GM13977 (cell line): Measurements from ENCODE around the gene SRSF7.
"Not testable (repeated sequence)": the region's sequence is repeated elsewhere in the genome, so short reads cannot be mapped to it uniquely, and the experiment has no call there.

Experiments
- DNase-seq: peaks from one replicate; pipeline ENCODE4 v3.0.0; 2012; ENCODE audit warnings: low spot score
- CTCF ChIP-seq: IDR thresholded peaks from 2 replicates; pipeline ENCODE4 v1.5.1; 2012; ENCODE audit warnings: mild to moderate bottlenecking, control low read depth; ENCODE audit not compliant: insufficient read depth; ENCODE audit errors: extremely low read depth, missing control alignments
- in situ Hi-C: fragments of 300-500 bp; cut with MboI; formaldehyde crosslinking; loops from one replicate; pipeline ENCODE4 v1.12.0; 2022; ENCODE audit warnings: low sequenced_read_pairs, low pct_unique_long_range_greater_than_20kb, mixed read lengths, inconsistent platforms; ENCODE audit not compliant: unreplicated experiment

The SRSF7 gene

GRCh38 chr2:38722271-38723061 lies 28.7 kb downstream of the SRSF7 start:
- DNase-seq, result peak; percentile 43
- in situ Hi-C loops, result no loop called here
- TF ChIP-seq CTCF, result peak; percentile 27

GRCh38 chr2:38720613-38721241 lies 30.4 kb downstream of the SRSF7 start:
- in situ Hi-C loops, result no loop called here
- TF ChIP-seq CTCF, result no peak
- DNase-seq, result no peak

GRCh38 chr2:38719706-38720105 lies 31.5 kb downstream of the SRSF7 start:
- in situ Hi-C loops, result no loop called here
- no peak for TF ChIP-seq CTCF
- no peak for DNase-seq

- in situ Hi-C loops, result no loop called here
- DNase-seq, result no peak
- no peak for TF ChIP-seq CTCF
Measured at GRCh38 chr2:38718601-38719000, 32.6 kb downstream of the SRSF7 start.

- DNase-seq, result no peak
- in situ Hi-C loops, result no loop called here
- no peak for TF ChIP-seq CTCF
Measured at GRCh38 chr2:38716185-38716584, 35.0 kb downstream of the SRSF7 start.

GRCh38 chr2:38714941-38715340 lies 36.2 kb downstream of the SRSF7 start:
- DNase-seq, in situ Hi-C loops: not testable (repeated sequence)

- DNase-seq, result no peak
- TF ChIP-seq CTCF, result no peak
- in situ Hi-C loops, result no loop called here
Measured at GRCh38 chr2:38713338-38713737, 37.8 kb downstream of the SRSF7 start.
